T-helper 22 cell (primary cell): ENCODE measurements around the gene REP15.
A peak's percentile ranks its signal among the peaks of the same experiment; 100 is the strongest.
"Not testable (repeated sequence)": the region's sequence is repeated elsewhere in the genome, so short reads cannot be mapped to it uniquely, and the experiment has no call there.

Experiments used
- DNase-seq: peaks from one replicate; pipeline ENCODE4 v3.0.0-alpha.2; 2020; ENCODE audit warnings: low read depth

The REP15 gene

GRCh38 chr12:27696864-27697564, 767 bp downstream of the REP15 start:
- DNase-seq, result no peak

DNA sequence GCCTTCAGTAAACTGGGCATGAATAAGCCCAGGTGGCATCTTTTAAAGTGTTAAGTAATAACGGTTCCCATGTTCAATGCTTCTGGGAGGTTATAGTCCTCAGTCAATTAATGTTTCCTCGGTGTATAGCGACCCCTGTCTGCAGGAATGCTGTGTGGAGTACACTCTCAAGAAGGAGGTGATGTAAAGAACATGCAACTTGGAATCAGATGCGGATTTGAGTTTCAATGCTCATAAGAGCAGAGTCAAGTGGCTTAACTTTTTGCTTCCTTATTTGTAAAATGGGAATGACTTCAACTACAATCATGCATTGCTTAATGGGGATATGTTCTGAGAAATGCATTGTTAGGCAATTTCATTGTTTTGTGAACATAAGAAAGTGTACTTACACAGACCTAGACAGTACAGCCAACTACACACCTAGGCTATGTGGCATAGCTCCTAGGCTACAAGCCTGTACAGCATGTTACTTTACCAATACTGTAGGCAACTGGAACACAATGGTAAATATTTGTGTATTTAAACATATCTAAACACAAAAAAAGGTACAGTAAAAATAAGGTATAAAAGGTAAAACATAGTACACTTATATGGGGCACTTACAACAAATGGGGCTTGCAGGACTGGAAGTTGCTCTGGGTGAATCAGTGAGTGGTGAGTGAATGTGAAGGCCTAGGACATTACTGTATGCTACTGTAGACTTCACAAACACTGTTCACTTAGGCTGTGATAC, 7.6 kb downstream of the REP15 start:
- DNase-seq, result peak; percentile 10

DNA sequence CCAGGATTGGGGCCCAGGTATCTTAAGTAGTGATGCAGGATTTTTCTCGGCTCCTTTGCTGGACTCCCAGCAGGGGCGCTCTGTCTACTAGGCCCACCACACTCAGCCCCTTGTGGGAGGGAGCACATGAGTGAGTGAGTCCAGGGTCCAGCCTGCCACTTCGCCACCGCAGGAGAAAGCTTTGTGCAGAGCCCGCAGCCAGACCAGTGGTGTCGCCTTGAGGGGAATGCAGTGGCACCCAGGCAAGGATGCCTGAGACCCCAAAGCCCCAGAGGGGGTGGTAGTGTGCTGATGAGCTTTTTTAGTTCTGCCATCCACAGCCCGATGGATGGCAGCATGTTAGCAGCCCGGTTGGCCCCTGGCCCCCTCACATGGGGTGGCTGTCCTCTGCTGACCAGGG, 9.0 kb downstream of the REP15 start:
- no peak for DNase-seq

- no peak for DNase-seq
Measured at GRCh38 chr12:27707216-27707615, 11.0 kb downstream of the REP15 start.

- DNase-seq, result no peak
Measured at GRCh38 chr12:27709212-27709931, 13.1 kb downstream of the REP15 start.

- DNase-seq, result no peak
Measured at GRCh38 chr12:27709932-27710591, 13.8 kb downstream of the REP15 start.

- DNase-seq, result peak; percentile 83
Measured at GRCh38 chr12:27710592-27711316, 14.5 kb downstream of the REP15 start, which contains the start of gene MRPS35. Gene MRPS35, plus strand, starts transcription at chr12:27710832. Its CDS starts 12 bp downstream, at chr12:27710844.

- no peak for DNase-seq
Measured at GRCh38 chr12:27711317-27711682, 15.1 kb downstream of the REP15 start.

GRCh38 chr12:27711967-27712366, 15.7 kb downstream of the REP15 start:
- no peak for DNase-seq

GRCh38 chr12:27723212-27723611, 27.0 kb downstream of the REP15 start:
- no peak for DNase-seq

- DNase-seq, result no peak
Measured at GRCh38 chr12:27730097-27730588, 33.9 kb downstream of the REP15 start.

- no peak for DNase-seq
Measured at GRCh38 chr12:27732281-27732680, 36.0 kb downstream of the REP15 start.

- DNase-seq, result no peak
Measured at GRCh38 chr12:27733052-27733656, 36.9 kb downstream of the REP15 start.

DNA sequence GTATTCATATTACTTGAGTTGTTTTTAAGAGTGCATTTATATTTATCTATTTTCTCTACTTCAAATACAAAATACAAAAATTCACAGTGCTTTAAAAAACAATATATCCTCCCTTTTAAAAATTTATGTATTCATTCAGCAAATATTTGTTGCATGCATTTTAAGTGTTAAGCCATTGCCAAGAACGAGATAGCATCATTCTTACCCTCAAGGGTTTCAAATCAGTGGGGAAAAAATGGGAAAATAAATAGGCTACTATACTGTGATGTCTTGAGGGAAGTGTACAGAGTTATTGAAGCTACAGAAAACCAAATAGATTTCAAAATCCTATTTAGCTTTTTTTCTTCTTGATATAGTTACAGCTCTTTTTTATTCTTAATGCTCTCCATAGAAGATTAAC, 37.5 kb downstream of the REP15 start:
- DNase-seq, result no peak

- DNase-seq, result not testable (repeated sequence)
Measured at GRCh38 chr12:27734321-27734720, 38.1 kb downstream of the REP15 start.

GRCh38 chr12:27743601-27744000, 47.4 kb downstream of the REP15 start:
- DNase-seq, result no peak

DNA sequence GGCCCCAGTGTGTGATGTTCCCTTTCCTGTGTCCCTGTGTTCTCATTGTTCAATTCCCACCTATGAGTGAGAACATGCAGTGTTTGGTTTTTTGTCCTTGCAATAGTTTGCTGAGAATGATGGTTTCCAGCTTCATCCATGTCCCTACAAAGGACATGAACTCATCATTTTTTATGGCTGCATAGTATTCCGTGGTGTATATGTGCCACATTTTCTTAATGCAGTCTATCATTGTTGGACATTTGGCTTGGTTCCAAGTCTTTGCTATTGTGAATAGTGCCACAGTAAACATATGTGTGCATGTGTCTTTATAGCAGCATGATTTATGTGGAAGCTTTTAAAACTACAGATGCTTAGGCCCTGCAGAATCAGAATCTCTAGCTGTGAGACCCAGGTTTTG, 49.5 kb downstream of the REP15 start:
- not testable (repeated sequence) for DNase-seq
